H54 (cell line): ENCODE data around the gene TMEM154.

Experiments used
- DNase-seq: peaks from one replicate; pipeline ENCODE4 v3.0.0; 2011; ENCODE audit warnings: low spot score, mixed read lengths; ENCODE audit not compliant: insufficient read length
- FAIRE-seq: peaks from 3 replicates; lab custom pipeline; 2011; peaks lifted over from hg19 to GRCh38; lab: Jason Lieb, UNC
- POLR2A ChIP-seq: IDR thresholded peaks from 2 replicates; pipeline ENCODE4 v1.6.1; 2011; ENCODE audit warnings: low read depth, mild to moderate bottlenecking, low read length

Gene TMEM154

DNA sequence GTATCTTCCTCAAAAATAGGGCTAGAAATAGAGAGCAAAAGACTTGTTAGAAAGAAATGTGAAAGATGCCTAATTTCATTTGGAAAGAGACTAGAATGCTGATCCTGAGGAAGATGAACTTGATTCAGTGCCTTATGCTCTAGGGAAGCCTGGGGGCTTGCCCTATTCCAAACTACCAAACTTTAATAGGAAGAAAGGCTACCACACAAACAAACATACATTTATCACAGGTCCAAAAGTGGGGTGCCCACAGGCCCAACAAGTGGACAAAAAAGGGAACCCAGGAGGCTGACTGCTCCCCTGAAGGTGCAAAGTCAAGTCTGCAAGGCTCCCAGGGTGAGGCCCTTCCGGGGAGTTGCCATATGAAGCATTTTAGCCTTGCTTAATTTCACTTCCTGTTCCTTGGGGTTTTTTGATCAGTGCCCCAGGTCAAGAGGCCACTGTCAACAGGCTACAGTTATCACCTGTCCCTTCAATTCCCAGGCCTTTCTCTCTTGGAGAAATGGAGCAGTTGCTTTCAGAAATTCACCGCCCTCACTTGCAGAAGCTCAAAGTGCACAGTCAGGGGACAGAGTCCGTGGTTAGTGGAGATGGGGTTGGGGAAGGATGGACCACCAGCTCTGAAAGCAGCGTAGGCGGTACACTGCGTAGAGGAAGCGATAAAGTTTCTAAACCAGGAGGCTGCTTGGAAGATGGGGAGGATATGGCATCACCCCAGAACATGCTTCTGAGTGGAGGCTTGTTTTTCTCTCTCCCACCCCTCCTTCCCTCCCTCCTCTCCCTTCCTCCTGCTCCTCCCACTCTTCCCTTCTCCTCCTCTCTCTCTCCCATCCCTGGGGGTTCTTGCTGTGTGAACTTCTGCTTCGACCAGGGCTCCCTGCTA lies 36.4 kb downstream of the TMEM154 start:
- DNase-seq (no peak), FAIRE-seq (no peak)

DNA sequence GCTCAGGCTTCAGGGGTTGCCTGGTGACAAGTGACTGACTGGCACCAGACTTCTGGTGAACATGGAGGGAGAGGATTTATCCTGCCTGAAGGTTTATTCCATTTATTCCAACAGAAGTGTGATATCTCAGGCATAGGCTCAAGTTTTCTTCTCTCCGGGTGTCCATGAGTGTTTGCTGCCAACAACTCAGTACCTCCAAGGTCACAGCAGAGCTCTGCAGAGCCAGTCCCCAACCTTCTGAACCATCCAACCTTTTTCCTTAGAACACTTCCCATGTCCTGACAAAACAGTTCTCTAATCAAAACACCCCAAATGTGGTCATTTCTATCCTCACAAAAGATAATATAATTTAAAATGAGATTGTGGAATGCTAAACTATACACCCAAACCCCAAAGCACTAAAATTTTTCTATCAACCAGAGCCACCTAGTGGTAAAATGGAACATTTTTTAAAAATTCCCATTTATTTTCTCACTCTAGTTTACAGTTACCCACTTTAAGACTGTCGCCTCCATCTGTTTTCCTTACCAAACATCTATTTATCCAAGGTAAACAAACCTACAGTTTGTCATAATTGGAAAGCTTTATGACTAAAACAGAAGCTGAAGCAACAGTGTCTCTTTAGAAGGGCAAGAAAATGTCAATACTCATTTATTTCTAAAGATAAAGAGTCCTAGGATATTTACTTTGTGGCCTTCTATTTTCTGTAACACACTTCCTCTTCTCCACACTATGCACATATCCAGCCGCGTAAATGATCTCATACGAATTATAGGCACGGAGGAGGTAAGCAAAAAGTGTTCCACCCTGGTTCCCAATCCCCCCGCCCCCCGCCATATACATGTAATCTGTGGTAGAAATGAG lies 39.5 kb downstream of the TMEM154 start:
- TF ChIP-seq POLR2A, result no peak
- FAIRE-seq (no peak), DNase-seq (no peak)

More for the DNA sequence above, 36.4 kb downstream of the TMEM154 start:
- TF ChIP-seq POLR2A, result no peak

DNA sequence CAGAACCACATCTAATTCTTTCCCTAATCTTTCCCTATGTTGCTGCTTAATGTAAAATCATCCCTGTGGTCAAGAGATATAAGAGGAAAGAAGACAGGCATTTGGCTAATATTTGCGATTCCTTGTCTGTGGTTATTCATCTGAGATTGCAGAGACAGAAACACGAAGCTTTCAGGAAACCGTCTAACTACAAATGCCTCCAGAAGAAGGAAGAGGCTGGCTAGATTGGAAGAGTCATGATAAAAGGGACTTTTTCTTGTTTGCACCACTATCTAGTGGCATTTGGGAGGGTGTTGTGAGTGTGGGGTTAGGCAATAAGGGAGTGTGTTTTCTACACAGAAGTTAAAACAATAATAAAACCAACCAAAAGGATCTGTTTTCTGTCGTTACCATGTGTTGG lies 43.9 kb downstream of the TMEM154 start:
- DNase-seq, result no peak
- no peak for TF ChIP-seq POLR2A
- no peak for FAIRE-seq

DNA sequence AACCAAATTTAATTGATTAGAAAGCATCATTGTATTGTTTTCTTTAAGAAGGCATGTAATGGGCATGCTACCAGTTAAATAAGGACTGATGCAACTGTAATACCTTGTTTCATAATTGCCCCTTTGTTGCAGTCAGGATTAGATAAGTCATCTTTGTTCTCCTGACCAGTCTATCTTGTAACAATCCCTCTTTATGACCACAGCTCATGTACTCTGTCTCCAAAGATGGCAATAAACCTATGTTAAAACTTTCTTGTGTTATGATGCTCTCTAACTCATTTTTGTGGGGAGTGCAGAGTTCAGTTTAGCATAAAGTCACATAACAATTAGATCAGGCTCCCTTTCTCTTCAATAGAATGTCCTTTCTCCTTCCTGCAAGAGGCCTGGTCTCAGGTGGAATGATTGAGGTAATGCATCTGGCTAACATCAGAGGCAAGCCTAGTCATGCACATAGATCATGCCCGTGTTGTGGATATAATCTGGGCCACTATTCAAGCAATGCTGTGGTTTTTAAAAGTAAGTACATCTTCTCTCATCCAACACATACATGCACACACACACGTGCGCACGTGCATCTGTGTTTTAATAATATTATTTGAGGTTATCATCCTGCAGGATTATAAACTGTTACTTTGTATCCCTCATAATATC lies 45.6 kb downstream of the TMEM154 start:
- DNase-seq, result no peak
- TF ChIP-seq POLR2A, result no peak
- no peak for FAIRE-seq

DNA sequence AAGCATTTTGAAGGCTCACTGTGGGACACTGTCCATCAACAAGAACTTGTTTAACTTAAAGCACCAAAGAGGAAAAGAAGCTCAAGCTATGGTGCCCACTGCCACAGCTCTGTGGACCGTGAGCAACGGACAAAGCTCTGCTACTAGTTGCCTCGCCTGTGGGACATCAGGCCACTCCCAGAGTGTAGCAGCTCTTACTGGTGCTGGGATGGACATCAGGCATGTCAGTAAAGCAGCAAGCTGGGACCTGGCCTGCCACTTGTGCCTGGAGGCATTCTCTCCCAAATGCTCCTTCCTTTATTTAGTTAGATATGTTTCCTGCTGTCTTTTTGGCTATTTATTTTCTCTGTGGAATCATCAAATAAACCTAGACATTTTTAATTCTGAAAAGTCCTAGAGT lies 46.7 kb downstream of the TMEM154 start:
- no peak for FAIRE-seq
- no peak for TF ChIP-seq POLR2A
- DNase-seq, result no peak

DNA sequence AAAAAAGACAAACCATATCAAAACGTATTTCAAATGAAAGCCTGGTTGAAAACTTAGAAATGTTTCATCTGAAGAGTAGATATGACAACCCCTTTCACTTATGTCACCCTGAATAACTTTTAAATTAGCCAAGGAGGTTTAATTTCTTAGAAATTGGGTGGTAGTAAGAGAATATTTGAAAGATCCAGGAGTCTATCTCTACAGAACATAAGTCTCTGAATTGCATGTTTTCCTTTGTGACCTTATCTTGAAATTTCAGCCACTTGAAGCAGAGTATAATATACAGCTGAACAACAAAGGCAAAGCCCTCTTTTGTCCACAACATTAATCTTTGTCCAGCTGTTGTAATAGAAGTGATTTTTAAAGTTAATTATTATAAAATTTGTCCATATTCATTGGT lies 49.5 kb downstream of the TMEM154 start:
- no peak for TF ChIP-seq POLR2A
- no peak for DNase-seq
- no peak for FAIRE-seq

DNA sequence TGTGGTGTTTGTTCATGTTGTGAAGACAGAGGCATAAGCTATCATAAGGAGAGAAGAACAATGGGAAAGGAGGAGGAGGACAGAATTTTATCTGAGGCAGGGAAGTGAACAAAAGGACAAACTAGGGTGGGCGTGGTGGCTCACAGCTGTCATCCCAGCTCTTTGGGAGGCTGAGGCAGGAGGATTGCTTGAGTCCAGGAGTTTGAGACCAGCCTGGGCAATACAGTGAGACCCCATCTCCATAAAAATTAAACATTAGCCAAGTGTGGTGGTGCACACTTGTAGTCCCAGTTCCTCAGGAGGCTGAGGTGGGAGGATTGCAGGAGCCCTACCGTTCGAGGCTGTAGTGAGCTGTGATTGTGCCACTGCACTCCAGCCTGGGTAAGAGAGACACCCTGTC lies 49.9 kb downstream of the TMEM154 start:
- no peak for TF ChIP-seq POLR2A
- FAIRE-seq (no peak), DNase-seq (no peak)

DNA sequence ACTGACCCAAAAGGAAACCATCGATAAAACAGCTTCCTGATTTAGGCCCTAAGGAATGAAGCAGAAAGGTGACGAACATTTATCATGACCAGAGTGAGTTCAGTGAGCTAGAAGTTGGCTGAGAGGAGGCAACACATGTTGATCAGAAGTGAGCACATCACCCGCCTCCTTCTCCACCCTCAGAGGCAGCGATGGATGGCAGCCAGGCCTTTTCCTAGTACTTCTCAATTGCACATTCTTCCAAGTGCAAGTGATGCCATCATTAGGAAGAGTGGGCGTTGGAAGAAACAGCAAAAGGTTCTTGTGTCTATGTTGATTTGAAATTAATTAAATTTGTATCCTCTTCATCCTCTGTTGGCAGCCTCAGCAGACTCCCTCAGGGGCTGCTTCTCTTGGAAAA lies 51.7 kb downstream of the TMEM154 start:
- DNase-seq (no peak), FAIRE-seq (no peak)
- no peak for TF ChIP-seq POLR2A

DNA sequence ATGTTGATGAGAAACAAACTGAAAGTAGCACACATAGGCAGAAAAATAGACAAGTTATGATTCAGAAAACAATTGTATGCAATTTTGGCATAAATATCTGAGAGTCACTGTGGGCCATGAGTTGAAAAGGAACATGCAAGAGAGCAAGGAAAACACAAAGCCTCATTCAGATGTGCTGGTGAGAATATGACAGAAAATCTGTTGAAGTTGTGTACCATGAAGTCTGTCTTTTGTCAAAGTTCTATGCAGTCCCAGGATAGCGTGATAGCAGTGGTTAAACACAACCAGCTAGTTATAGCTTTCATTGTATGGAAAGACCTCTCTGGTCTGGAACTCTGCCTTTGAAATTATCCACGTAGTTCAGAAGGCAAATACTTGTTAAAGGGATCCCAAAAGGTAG lies 53.0 kb downstream of the TMEM154 start:
- FAIRE-seq (no peak), DNase-seq (no peak)
- no peak for TF ChIP-seq POLR2A

DNA sequence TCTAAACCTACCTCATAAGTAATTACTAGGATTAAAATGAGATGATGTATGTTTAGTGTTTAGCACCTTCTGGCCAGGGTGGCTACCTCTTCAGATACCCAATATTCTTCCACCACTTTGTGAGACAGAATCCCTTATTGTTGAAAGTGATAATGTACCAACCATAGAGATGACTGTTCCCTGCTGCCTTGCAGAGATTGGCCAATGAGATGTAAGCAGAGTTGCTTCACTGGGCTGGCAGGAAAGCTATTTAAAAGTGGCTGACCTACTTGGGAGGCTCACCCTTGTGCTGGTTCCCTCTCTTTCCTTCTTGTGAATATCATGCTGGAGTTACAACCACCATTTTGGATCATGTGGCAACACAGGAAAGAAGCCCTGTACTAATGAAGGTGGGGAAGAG lies 58.9 kb downstream of the TMEM154 start:
- FAIRE-seq, result no peak
- DNase-seq, result no peak

DNA sequence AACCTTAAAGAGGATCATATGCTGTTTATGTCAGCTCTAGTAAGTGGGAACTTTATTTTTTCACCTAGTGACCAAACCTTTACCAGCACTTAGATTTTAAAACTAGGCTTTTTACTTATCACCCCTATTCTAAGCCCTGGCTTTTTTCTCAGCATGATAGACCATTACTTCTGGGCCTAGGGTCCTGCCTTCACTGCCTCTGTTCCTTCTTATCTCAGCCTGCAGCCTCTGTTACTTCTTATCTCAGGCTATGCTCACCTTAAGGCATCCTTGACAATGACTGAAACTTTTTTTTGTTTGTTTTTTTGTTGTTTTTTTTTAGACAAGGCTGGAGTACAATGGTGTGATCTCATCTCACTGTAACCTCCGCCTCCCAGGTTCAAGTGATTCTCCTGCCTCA lies 59.6 kb downstream of the TMEM154 start:
- no peak for FAIRE-seq
- DNase-seq, result no peak
- no peak for TF ChIP-seq POLR2A

More for the DNA sequence above, 58.9 kb downstream of the TMEM154 start:
- TF ChIP-seq POLR2A, result no peak

DNA sequence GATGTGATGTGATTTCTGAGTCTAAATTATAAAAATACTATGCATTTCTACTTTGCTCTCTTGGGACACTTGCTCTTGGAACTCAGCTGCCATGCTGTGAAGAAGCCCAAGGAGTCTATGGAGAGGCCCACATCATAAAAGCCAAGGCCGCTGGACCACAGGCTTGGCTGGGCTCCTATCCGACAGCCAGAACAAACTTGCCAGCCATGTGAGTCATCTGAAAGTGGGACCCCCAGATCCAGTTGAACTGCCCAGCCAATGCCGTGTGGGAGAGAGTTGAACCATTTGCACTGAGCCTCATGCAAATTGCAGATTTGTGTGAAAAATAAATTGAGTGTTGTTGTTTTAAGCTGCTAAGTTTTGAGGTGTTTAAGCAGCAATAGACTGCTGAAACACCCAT lies 60.2 kb downstream of the TMEM154 start:
- no peak for FAIRE-seq
- TF ChIP-seq POLR2A, result no peak
- no peak for DNase-seq

DNA sequence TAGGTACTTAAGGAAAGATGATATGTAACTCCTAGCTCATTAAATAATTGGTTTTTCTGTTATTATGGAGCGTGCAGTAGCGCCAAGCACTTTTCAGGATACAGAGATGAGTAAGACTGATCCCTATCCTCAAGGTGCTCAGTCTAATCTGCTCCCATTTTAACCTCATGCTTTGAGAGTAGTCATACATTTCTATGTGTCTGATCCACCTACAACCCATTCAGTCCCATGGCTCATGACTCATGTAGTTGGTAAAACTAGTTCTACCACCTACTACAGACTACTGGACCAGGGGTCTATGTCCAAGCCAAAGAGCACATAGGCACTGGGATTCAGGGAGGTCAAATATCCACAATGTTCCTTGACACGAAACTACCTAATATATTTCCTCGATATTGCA lies 60.8 kb downstream of the TMEM154 start:
- TF ChIP-seq POLR2A, result no peak
- FAIRE-seq, result no peak
- no peak for DNase-seq

DNA sequence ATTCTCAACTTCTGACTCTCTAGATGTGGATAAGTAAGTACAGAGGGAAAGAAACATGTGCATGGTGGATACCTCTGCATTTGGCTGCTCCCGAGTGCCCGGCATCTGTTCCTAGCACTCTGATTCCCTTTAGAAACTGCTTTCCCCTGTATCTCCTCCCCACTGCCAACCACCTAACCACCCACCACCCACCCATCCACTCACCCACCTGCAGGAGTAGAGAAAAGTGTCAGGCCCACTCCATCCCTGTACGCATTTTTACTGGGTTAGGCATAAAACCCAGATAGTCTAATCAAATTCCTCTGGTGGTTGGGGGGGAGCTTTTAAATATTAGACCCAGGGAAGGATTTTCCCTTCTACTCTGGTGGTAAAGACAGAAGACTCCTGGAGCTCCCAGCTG lies 63.0 kb downstream of the TMEM154 start:
- no peak for DNase-seq
- no peak for TF ChIP-seq POLR2A
- no peak for FAIRE-seq
